Mammary epithelial cell (primary cell): ENCODE measurements around the gene PCCA.
"Not testable (repeated sequence)": the region's sequence is repeated elsewhere in the genome, so short reads cannot be mapped to it uniquely, and the experiment has no call there.

Experiments
- CTCF ChIP-seq, 2 donors: IDR thresholded peaks in 1 of 2; conservative IDR thresholded peaks in 1 of 2; 2 replicates each; pipeline ENCODE4 v1.5.1; 2011 to 2012; ENCODE audit warnings: inconsistent platforms in 2 of 2, low read length in 2 of 2, mild to moderate bottlenecking in 2 of 2, control low read depth in 1 of 2, low read depth in 1 of 2; ENCODE audit not compliant: insufficient read depth in 1 of 2; ENCODE audit errors: extremely low read depth in 1 of 2
- EZH2 ChIP-seq: IDR thresholded peaks from 2 replicates; pipeline ENCODE4 v1.6.1; 2012; ENCODE audit warnings: low read length, inconsistent platforms, borderline replicate concordance

- not testable (repeated sequence) for TF ChIP-seq CTCF (conservative IDR thresholded peaks at IDR 0.05 in 1 of 2, IDR thresholded peaks at IDR 0.05 in 1 of 2; ENCODE audit: extremely low read depth in 1 of 2, insufficient read depth in 1 of 2, low read depth in 1 of 2, low read length in 2 of 2); EZH2
Measured at GRCh38 chr13:100099117-100099445, 10.2 kb downstream of the PCCA start.
